ENCODE results near the gene WDR47.

GRCh38 chr1:108961752-108962486, 80.0 kb downstream of the WDR47 start:
- no peak for TF ChIP-seq EZH2 (IDR thresholded peaks at IDR 0.05; ENCODE audit: borderline replicate concordance, low read length)
- TF ChIP-seq, protein P1, sequence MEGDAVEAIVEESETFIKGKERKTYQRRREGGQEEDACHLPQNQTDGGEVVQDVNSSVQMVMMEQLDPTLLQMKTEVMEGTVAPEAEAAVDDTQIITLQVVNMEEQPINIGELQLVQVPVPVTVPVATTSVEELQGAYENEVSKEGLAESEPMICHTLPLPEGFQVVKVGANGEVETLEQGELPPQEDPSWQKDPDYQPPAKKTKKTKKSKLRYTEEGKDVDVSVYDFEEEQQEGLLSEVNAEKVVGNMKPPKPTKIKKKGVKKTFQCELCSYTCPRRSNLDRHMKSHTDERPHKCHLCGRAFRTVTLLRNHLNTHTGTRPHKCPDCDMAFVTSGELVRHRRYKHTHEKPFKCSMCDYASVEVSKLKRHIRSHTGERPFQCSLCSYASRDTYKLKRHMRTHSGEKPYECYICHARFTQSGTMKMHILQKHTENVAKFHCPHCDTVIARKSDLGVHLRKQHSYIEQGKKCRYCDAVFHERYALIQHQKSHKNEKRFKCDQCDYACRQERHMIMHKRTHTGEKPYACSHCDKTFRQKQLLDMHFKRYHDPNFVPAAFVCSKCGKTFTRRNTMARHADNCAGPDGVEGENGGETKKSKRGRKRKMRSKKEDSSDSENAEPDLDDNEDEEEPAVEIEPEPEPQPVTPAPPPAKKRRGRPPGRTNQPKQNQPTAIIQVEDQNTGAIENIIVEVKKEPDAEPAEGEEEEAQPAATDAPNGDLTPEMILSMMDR (IDR thresholded peaks at IDR 0.05; ENCODE audit: low read length) = no peak

All from OCI-LY1 (cell line).